Coronary artery (tissue), 2 donors: Measurements from ENCODE around the gene TM9SF3.
A peak's percentile ranks its signal among the peaks of the same experiment; 100 is the strongest.

Source experiments
- DNase-seq: peaks from one replicate; pipeline ENCODE4 v3.0.0-alpha.2; 2017; ENCODE audit warnings: low spot score
- H3K27ac ChIP-seq, 2 donors: fragments of 200-600 bp; sonication (generic); one replicate each; pipeline ENCODE4 v1.5.1; 2016 to 2019
- H3K4me3 ChIP-seq: fragments of 200-600 bp; sonication (generic); 2 replicates; pipeline ENCODE4 v1.5.1; 2016; ENCODE audit warnings: mild to moderate bottlenecking, moderate library complexity
- TF ChIP-seq, protein P1 (sequence below): fragments of 200-600 bp; sonication (generic); IDR thresholded peaks from one replicate; pipeline ENCODE4 v1.5.1; 2019; ENCODE audit warnings: antibody characterized with exemption

The TM9SF3 gene

DNA sequence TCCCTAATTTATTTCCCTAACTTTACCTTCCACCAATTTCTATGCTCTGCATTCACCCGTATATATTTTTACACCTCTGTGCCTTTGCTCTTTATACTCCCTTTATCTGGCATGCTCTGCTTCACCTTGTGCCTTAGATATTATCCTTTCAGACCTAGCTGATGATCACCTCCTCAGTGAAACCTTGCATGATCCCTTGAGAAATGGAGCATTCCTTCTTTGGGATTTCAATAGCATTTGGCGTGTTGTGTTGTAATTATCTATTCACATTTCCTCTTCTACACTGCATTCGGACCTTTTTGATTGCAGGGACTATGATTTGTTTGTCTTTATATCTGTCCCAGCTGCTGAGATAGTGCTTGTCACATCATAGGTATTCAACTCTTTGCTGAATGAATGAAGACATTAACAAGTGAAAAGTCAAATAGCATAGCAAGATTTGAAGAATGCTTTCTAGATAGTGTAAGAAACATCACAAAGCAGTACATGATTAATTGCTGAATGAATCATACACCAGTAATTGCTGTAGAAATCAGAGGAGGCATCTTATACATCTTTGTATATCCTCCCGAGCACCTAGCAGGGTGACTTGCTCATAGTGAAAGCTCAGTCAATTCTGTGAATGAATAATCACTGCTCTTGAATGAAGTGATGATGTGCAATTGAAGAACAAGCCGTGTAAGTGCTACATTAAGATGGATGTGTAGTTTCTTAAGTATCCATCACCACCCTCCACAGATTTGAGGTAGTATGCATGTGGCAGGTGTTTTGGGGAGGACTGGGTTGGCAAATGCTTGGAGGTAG lies 2.0 kb upstream of the TM9SF3 start:
- H3K4me3 ChIP-seq: no peak overlapping the region
- DNase-seq: no peak
- no peak overlapping the region for H3K27ac ChIP-seq
- TF ChIP-seq, protein P1, sequence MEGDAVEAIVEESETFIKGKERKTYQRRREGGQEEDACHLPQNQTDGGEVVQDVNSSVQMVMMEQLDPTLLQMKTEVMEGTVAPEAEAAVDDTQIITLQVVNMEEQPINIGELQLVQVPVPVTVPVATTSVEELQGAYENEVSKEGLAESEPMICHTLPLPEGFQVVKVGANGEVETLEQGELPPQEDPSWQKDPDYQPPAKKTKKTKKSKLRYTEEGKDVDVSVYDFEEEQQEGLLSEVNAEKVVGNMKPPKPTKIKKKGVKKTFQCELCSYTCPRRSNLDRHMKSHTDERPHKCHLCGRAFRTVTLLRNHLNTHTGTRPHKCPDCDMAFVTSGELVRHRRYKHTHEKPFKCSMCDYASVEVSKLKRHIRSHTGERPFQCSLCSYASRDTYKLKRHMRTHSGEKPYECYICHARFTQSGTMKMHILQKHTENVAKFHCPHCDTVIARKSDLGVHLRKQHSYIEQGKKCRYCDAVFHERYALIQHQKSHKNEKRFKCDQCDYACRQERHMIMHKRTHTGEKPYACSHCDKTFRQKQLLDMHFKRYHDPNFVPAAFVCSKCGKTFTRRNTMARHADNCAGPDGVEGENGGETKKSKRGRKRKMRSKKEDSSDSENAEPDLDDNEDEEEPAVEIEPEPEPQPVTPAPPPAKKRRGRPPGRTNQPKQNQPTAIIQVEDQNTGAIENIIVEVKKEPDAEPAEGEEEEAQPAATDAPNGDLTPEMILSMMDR: no peak

DNA sequence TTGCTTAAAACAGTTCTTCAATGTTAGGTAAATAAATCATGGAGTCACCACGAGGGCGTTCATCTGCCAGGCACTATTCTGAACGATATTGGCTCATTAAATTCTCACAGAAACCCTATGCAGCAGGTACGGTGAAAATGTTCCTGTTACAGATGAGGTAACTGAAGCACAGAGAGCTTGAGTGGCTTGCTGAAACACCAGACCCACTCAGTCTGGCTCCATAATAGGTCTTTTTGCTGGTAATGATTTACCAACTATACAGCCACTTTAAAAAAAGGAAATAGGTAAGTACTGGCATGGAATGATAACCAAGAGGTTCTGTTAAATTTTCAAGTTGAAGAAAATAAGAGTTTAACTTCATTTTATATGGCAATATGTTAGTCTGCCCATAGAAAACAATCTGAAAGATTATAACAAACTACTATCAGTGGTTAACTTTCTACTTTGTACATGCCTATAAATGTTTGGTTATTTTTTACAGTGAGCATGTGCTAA lies 1.3 kb upstream of the TM9SF3 start:
- TF ChIP-seq, protein P1: no peak
- no peak for DNase-seq
- Histone ChIP-seq H3K27ac (peak overlapping the region; percentile 94 to 100), H3K4me3 (peak overlapping the region; percentile 96)

DNA sequence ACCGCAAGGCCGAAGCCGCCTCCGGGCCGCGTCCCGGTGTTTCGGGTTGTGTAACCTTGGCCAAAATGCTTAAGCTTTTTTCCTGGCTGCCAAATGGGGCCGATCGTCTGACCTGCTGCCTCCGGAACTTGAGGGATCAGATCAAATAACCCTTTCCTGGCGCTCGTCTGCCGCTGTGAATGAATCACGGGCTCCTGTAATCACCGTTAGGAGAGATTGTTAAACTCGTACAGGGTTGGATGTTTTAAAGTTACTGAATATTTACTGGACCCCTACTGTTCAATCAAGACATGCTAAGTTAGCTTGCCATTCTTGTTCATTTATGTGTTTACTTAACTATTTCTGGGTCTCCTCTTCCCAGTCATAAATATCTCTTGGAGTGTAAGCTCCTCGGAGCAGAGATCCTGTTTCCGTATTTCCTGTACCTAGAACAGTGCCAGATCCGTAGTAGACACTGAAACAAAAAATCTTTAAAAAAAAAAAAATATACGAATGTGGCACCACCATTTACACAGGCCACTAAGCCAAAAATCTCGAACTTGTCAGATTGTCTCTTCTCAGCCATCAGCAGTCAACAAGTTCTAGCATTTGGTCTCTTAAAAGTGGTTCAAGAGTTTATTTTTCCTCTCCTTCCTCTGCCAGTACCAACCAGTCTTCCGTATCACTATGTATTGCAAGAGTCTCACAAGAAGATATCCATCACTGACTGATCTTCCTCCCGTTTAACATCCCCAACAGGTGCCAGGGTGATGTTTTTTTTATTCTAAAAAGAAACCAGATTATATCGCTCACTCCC lies 650 bp upstream of the TM9SF3 start:
- TF ChIP-seq, protein P1: no peak
- H3K4me3 ChIP-seq: peak overlapping the region; percentile 96

DNA sequence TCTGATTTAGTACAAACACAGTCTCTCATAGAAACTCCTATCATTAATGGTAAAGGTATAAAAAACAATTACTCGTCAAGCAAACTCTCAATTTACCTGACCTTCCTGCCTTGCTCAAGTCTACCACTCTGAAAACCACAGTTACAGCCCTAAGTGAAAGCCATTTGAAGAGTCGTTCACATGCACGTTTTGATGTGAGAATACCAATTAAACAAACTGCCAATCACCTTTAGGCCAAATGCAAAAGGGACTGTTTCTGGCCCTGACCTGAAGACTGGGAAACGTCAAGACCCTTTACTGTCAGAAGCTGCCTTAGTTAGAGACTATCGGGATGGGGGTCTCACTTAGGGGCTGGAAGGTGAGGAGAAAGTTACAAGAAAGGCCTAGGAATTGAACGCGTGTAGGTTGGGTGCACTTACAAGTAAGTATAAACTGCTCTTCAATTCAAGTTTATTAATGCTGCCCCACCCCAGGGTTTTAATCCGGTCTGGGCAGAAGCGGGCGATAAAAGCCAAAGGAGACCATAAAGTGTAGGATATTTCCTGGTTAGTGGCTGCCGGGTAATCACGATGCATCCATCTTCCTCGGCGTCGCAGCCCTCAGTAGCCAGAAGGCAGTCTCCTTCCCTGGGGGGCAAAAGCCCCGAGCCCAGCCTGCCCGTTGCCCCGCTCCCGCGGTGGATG lies 935 bp downstream of the TM9SF3 start:
- Histone ChIP-seq H3K27ac (peak overlapping the region; percentile 94 to 100), H3K4me3 (peak overlapping the region; percentile 96)
- DNase-seq: no peak
- TF ChIP-seq, protein P1: no peak

More for the DNA sequence above, 650 bp upstream of the TM9SF3 start:
- DNase-seq: peak; percentile 87
- peak overlapping the region; percentile 94 to 100 for H3K27ac ChIP-seq

DNA sequence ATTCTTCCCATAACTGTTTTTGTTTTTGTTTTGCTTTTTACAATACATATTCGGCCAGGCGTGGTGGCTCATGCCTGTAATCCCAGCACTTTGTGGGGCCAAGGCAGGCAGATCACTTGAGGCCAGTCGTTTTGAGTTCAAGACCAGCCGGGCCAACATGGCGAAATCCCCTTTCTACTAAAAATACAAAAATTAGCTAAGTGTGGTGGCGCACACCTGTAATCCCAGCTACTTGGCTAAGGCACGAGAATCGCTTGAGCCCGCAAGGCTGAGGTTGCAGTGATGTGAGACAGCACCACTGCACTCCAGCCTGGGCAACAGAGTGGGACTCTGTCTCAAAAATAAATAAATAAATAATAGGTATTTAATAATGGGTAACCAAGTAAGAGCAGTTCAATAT lies 2.3 kb downstream of the TM9SF3 start:
- Histone ChIP-seq H3K4me3 (peak overlapping the region; percentile 6), H3K27ac (no peak overlapping the region)
- TF ChIP-seq, protein P1: no peak
- no peak for DNase-seq

DNA sequence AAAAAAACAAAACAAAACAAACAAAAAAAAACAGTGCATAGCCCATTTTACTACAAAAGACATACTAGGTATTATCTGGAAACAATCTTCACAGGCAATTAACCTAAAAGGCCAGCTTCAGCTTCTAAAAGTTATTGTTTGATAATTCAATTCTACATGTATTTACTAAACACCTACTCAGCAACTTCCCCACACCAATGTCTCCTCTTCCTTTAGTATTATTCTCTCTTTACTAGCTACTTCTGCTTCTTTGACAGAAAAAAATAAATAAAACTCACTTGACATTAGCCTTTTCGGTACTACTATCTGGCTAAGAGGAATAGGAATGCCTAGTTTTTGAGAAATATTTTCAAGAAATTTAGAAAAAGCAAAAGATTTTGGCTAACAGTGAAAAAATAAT lies 2.8 kb downstream of the TM9SF3 start:
- DNase-seq: no peak
- Histone ChIP-seq H3K4me3 (no peak overlapping the region), H3K27ac (no peak overlapping the region)
- TF ChIP-seq, protein P1: no peak
